ENCODE data around the gene MED13L. TPM values are rescaled to one million over a fixed set of nuclear protein-coding genes. Genes with fewer than 3 reads are reported as not detected.

MED13L gene
- total and polyA plus RNA-seq, 2 donors (not counting 3 experiments of a cell fraction or from before 2014, with no cell fraction given) = 27.4 to 93.6 TPM

GRCh38 chr12:116037941-116038837, 239.3 kb downstream of the MED13L start:
- Histone ChIP-seq H3K9me3 (replicated peaks; ENCODE audit: control insufficient read depth, insufficient read depth, low read length) (no peaks in the 10 kb centered on the region), H3K4me3 (replicated peaks in 1 of 3; ENCODE audit: insufficient read depth in 1 of 3, low read depth in 1 of 3, low read length in 3 of 3) (no peak overlapping the region), H4K20me1 (replicated peaks; ENCODE audit: control insufficient read depth, extremely low read depth, insufficient read depth, low read length) (peaks cover 6% of the 10 kb centered on the region), H2AFZ (ENCODE audit: low read depth, low read length) (no peak overlapping the region), H3K79me2 (ENCODE audit: control insufficient read depth, insufficient read depth, low read length) (peaks cover 22% of the 10 kb centered on the region), H3K9me1 (replicated peaks; ENCODE audit: control insufficient read depth, extremely low read depth, insufficient read depth, low read length) (no peaks in the 10 kb centered on the region), H3K27ac (ENCODE audit: insufficient read depth, low read depth, low read length) (no peak overlapping the region), H3K9ac (replicated peaks; ENCODE audit: extremely low read depth, insufficient read depth, low read length) (no peak overlapping the region), H3K4me2 (ENCODE audit: insufficient read depth, low read length) (no peak overlapping the region), H3K36me3 (ENCODE audit: control insufficient read depth in 2 of 2, extremely low read depth in 1 of 2, insufficient read depth in 2 of 2, low read length in 2 of 2) (no peaks in the 10 kb centered on the region), H3K4me1 (ENCODE audit: control insufficient read depth, extremely low read depth, insufficient read depth, low read length) (peaks cover 4% of the 10 kb centered on the region), H3K27me3 (ENCODE audit: control insufficient read depth in 2 of 2, insufficient read depth in 2 of 2, low read length in 2 of 2) (no peaks in the 10 kb centered on the region)
- ChIA-PET POLR2A (no interaction called here), CTCF (interaction anchor here (0.5 to 1.9 kb wide), 2 partner anchors 20 to 321 kb away, joined by 3 to 6 read pairs; no protein-coding TSS in a partner anchor)
- intact Hi-C loops (cut with micrococcal nuclease) = no loop called here
- FAIRE-seq (no peak), DNase-seq (ENCODE audit: low read depth, low spot score) (no peak)
- TF ChIP-seq MYC (IDR thresholded peaks at IDR 0.05; ENCODE audit: low read depth, low read length) = no peak
- no peak for TF ChIP-seq GATA2 (IDR thresholded peaks at IDR 0.05; ENCODE audit: insufficient read depth, insufficient read length, low read depth, low read length)
- no peak for TF ChIP-seq FOS (IDR thresholded peaks at IDR 0.05; ENCODE audit: borderline replicate concordance, insufficient read depth, low read length)
- TF ChIP-seq POLR2A (IDR thresholded peaks at IDR 0.05; ENCODE audit: low read depth, low read length) = no peak
- dilution Hi-C loops (cut with MboI; ENCODE audit: extremely low pct_ligation_motif_present, low sequenced_read_pairs) = no loop called here
- BruUV-seq (replicated peaks) = no TSS peak

- no peaks in the 10 kb centered on the region for H3K27me3 ChIP-seq (ENCODE audit: control insufficient read depth in 2 of 2, insufficient read depth in 2 of 2, low read length in 2 of 2)
- CTCF ChIA-PET = interaction anchor here (0.8 kb wide), 1 partner anchor 11 kb away, joined by 3 read pairs; no protein-coding TSS in a partner anchor
- DNase-seq (ENCODE audit: low read depth, low spot score) = no peak
- TF ChIP-seq MAX (IDR thresholded peaks at IDR 0.05; ENCODE audit: insufficient read depth, insufficient read length) (no peak), FOS (IDR thresholded peaks at IDR 0.05; ENCODE audit: borderline replicate concordance, insufficient read depth, low read length) (no peak), POLR2A (IDR thresholded peaks at IDR 0.05; ENCODE audit: low read depth, low read length) (no peak), POLR2AphosphoS5 (IDR thresholded peaks at IDR 0.05; ENCODE audit: insufficient read depth, low read depth, low read length) (no peak), JUN (IDR thresholded peaks at IDR 0.05; ENCODE audit: borderline replicate concordance, insufficient read depth, insufficient read length, low read depth) (no peak), EZH2 (IDR thresholded peaks at IDR 0.05; ENCODE audit: borderline replicate concordance, low read depth, low read length, severe bottlenecking) (no peak), CTCF (IDR thresholded peaks at IDR 0.05; ENCODE audit: extremely low read depth in 1 of 2, insufficient read depth in 1 of 2, low read depth in 1 of 2, low read length in 2 of 2) (no peak), MYC (IDR thresholded peaks at IDR 0.05; ENCODE audit: low read depth, low read length) (no peak), GATA2 (IDR thresholded peaks at IDR 0.05; ENCODE audit: insufficient read depth, insufficient read length, low read depth, low read length) (no peak)
- H4K20me1 ChIP-seq (replicated peaks; ENCODE audit: control insufficient read depth, extremely low read depth, insufficient read depth, low read length) = peaks cover 8% of the 10 kb centered on the region
- no peak overlapping the region for H3K9ac ChIP-seq (replicated peaks; ENCODE audit: extremely low read depth, insufficient read depth, low read length)
- no peaks in the 10 kb centered on the region for H3K9me1 ChIP-seq (replicated peaks; ENCODE audit: control insufficient read depth, extremely low read depth, insufficient read depth, low read length)
- dilution Hi-C loops (cut with MboI; ENCODE audit: extremely low pct_ligation_motif_present, low sequenced_read_pairs) = no loop called here
- FAIRE-seq = no peak
- POLR2A ChIA-PET = no interaction called here
- H3K9me3 ChIP-seq (replicated peaks; ENCODE audit: control insufficient read depth, insufficient read depth, low read length) = no peaks in the 10 kb centered on the region
- no peaks in the 10 kb centered on the region for H3K4me1 ChIP-seq (ENCODE audit: control insufficient read depth, extremely low read depth, insufficient read depth, low read length)
- no TSS peak for BruUV-seq (replicated peaks)
- H3K36me3 ChIP-seq (ENCODE audit: control insufficient read depth in 2 of 2, extremely low read depth in 1 of 2, insufficient read depth in 2 of 2, low read length in 2 of 2) = no peaks in the 10 kb centered on the region
- H3K4me3 ChIP-seq (replicated peaks in 1 of 3; ENCODE audit: insufficient read depth in 1 of 3, low read depth in 1 of 3, low read length in 3 of 3) = no peak overlapping the region
- no peak overlapping the region for H3K4me2 ChIP-seq (ENCODE audit: insufficient read depth, low read length)
- intact Hi-C loops (cut with micrococcal nuclease) = no loop called here
- H3K27ac ChIP-seq (ENCODE audit: insufficient read depth, low read depth, low read length) = no peak overlapping the region
- no peak overlapping the region for H2AFZ ChIP-seq (ENCODE audit: low read depth, low read length)
- peaks cover 22% of the 10 kb centered on the region for H3K79me2 ChIP-seq (ENCODE audit: control insufficient read depth, insufficient read depth, low read length)
Measured at GRCh38 chr12:116033765-116034164, 243.7 kb downstream of the MED13L start.
